ENCODE data around the gene EIF5.

EIF5 gene

GRCh38 chr14:103392106-103392505 is 58.1 kb downstream of the EIF5 start:
- in situ Hi-C loops (cut with MboI; ENCODE audit: low sequenced_read_pairs): no loop called here

DNA sequence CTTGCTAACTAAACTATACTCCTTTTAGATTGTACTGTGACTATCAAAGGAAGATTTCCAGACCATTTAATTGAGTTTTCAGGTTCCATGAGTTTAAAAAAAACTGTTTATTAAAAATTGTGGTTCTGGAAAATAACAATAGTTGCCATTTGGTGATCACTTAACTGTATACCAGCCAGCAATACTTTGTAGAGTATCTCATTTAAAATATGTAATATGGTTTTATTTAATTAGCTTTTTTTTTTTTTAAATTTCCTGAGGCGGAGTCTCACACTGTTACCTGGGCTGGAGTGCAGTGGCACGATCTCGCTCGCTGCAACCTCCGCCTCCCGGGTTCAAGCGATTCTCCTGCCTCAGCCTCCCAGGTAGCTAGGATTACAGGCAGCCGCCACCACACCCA is 58.5 kb downstream of the EIF5 start:
- in situ Hi-C loops (cut with MboI; ENCODE audit: low sequenced_read_pairs): no loop called here

GRCh38 chr14:103393070-103393469 is 59.0 kb downstream of the EIF5 start:
- in situ Hi-C loops (cut with MboI; ENCODE audit: low sequenced_read_pairs): no loop called here

- in situ Hi-C loops (cut with MboI; ENCODE audit: low sequenced_read_pairs): no loop called here
Observed at GRCh38 chr14:103393676-103394626, 59.9 kb downstream of the EIF5 start.
